GM12874 (cell line): Measurements from ENCODE around the gene CBX2.
A peak's percentile ranks its signal among the peaks of the same experiment; 100 is the strongest.

ENCODE experiments used
- CTCF ChIP-seq: IDR thresholded peaks from 2 replicates; pipeline ENCODE4 v1.5.1; 2011; ENCODE audit warnings: low read depth, mild to moderate bottlenecking, control low read depth, low read length, moderate library complexity; ENCODE audit not compliant: insufficient read depth

Gene CBX2

GRCh38 chr17:79808763-79809529 is 31.0 kb downstream of the CBX2 start:
- no peak for TF ChIP-seq CTCF

GRCh38 chr17:79809530-79810129 is 31.7 kb downstream of the CBX2 start:
- no peak for TF ChIP-seq CTCF

GRCh38 chr17:79810130-79811010 is 32.4 kb downstream of the CBX2 start:
- no peak for TF ChIP-seq CTCF

- peak; percentile 83 for TF ChIP-seq CTCF
These were observed 33.3 kb downstream of the CBX2 start for GRCh38 chr17:79811011-79811867.

- TF ChIP-seq CTCF: no peak
These were observed 34.0 kb downstream of the CBX2 start for GRCh38 chr17:79811868-79812352.

- no peak for TF ChIP-seq CTCF
These were observed 34.7 kb downstream of the CBX2 start for GRCh38 chr17:79812353-79813258.
